Left renal pelvis (tissue), 4 donors: Measurements from ENCODE around the gene HOXB13. TPM values are rescaled to one million over a fixed set of nuclear protein-coding genes. Genes with fewer than 3 reads are reported as not detected.
"Not testable (repeated sequence)": the region's sequence is repeated elsewhere in the genome, so short reads cannot be mapped to it uniquely, and the experiment has no call there.

Experiments
- DNase-seq, 4 donors: peaks; one replicate each; pipeline ENCODE4 v3.0.0-alpha.2; 2013; ENCODE audit warnings: low read depth in 4 of 4, low spot score in 3 of 4
- polyA plus RNA-seq, 4 donors: library from polyadenylated mRNA; unstranded; fragments of 120-200 nt; gene quantifications; one replicate each; pipeline ENCODE4 v1.2.1, GENCODE V29; 2013; ENCODE audit not compliant: insufficient read length in 4 of 4

Gene HOXB13
- polyA plus RNA-seq, 4 donors = not detected

- no peak for DNase-seq
Measured at GRCh38 chr17:48717367-48718226, 11.0 kb downstream of the HOXB13 start.

- not testable (repeated sequence) for DNase-seq
Measured at GRCh38 chr17:48716549-48716948, 12.0 kb downstream of the HOXB13 start.

- DNase-seq = no peak
Measured at GRCh38 chr17:48715496-48716399, 12.8 kb downstream of the HOXB13 start.

- no peak for DNase-seq
Measured at GRCh38 chr17:48711128-48711527, 17.4 kb downstream of the HOXB13 start.

- no peak for DNase-seq
Measured at GRCh38 chr17:48704361-48705248, 23.9 kb downstream of the HOXB13 start.

- DNase-seq = no peak
Measured at GRCh38 chr17:48701864-48702532, 26.6 kb downstream of the HOXB13 start.

- DNase-seq = no peak
Measured at GRCh38 chr17:48693178-48693577, 35.4 kb downstream of the HOXB13 start.

- no peak for DNase-seq
Measured at GRCh38 chr17:48692049-48692448, 36.5 kb downstream of the HOXB13 start.

GRCh38 chr17:48690655-48691054 is 37.9 kb downstream of the HOXB13 start:
- no peak for DNase-seq

- DNase-seq = no peak
Measured at GRCh38 chr17:48681609-48682008, 46.9 kb downstream of the HOXB13 start.

GRCh38 chr17:48679385-48680096 is 49.0 kb downstream of the HOXB13 start:
- no peak for DNase-seq

GRCh38 chr17:48678141-48678971 is 50.2 kb downstream of the HOXB13 start:
- DNase-seq = peak; percentile 16 to 43 (median 38)

GRCh38 chr17:48676963-48677558 is 51.5 kb downstream of the HOXB13 start:
- no peak for DNase-seq

Other genes starting within 250 kb of the HOXB13 start
- under 1 TPM in 3 of 4 donors, not detected in 1; 0.21 to 0.75 (median 0.37) TPM for gene HOXB1, start 197.7 kb downstream of the HOXB13 start, polyA plus RNA-seq
- 10 to 100 TPM; 19.5 to 61.6 (median 46.1) TPM for gene HOXB2, start 183.6 kb downstream of the HOXB13 start, polyA plus RNA-seq
- 10 to 100 TPM in 2 of 4 donors, 1 to 10 TPM in 2; 3.5 to 20.3 (median 11.4) TPM for gene HOXB4, start 150.4 kb downstream of the HOXB13 start, polyA plus RNA-seq
- gene HOXB3, start 138.5 kb downstream of the HOXB13 start, polyA plus RNA-seq = 100 to 1,000 TPM in 3 of 4 donors, 10 to 100 TPM in 1; 70.2 to 217 (median 153) TPM
- gene HOXB5, start 135.0 kb downstream of the HOXB13 start, polyA plus RNA-seq = 10 to 100 TPM; 13.7 to 51.2 (median 30.4) TPM
- gene HOXB6, start 123.8 kb downstream of the HOXB13 start, polyA plus RNA-seq = 100 to 1,000 TPM in 1 of 4 donors, 10 to 100 TPM in 3; 25.6 to 153 (median 86.0) TPM
- 10 to 100 TPM in 3 of 4 donors, 1 to 10 TPM in 1; 6.0 to 53.3 (median 39.3) TPM for gene HOXB7, start 117.7 kb downstream of the HOXB13 start, polyA plus RNA-seq
- gene HOXB8, start 113.5 kb downstream of the HOXB13 start, polyA plus RNA-seq = 10 to 100 TPM in 3 of 4 donors, 1 to 10 TPM in 1; 5.1 to 61.5 (median 46.5) TPM
- gene HOXB9, start 102.4 kb downstream of the HOXB13 start, polyA plus RNA-seq = 10 to 100 TPM; 13.0 to 71.8 (median 60.8) TPM
- not detected for gene PRAC1, start 6.2 kb downstream of the HOXB13 start, polyA plus RNA-seq
- not detected for gene PRAC2, start 5.6 kb downstream of the HOXB13 start, polyA plus RNA-seq
- gene TTLL6, start 88.5 kb upstream of the HOXB13 start, polyA plus RNA-seq = under 1 TPM in 3 of 4 donors, not detected in 1; 0.24 to 0.67 (median 0.32) TPM
- gene CALCOCO2, start 102.3 kb upstream of the HOXB13 start, polyA plus RNA-seq = 10 to 100 TPM; 71.0 to 87.9 (median 81.8) TPM
- gene ATP5MC1, start 164.0 kb upstream of the HOXB13 start, polyA plus RNA-seq = 100 to 1,000 TPM; 102 to 157 (median 143) TPM
- gene UBE2Z, start 179.7 kb upstream of the HOXB13 start, polyA plus RNA-seq = 100 to 1,000 TPM in 1 of 4 donors, 10 to 100 TPM in 3; 85.5 to 105 (median 96.1) TPM
- gene SNF8, start 216.1 kb upstream of the HOXB13 start, polyA plus RNA-seq = 100 to 1,000 TPM in 2 of 4 donors, 10 to 100 TPM in 2; 67.4 to 112 (median 96.5) TPM
- gene GIP, start 239.8 kb upstream of the HOXB13 start, polyA plus RNA-seq = not detected